GM12878 (cell line): ENCODE results near the gene TMPRSS11A. TPM values are rescaled to one million over a fixed set of nuclear protein-coding genes. Genes with fewer than 3 reads are reported as not detected.

Experiments used
- ATAC-seq: fragments of 200-7000 bp; cut with Tn5 transposase; 3 replicates; pipeline ENCODE4 v1.9.1; 2020; ENCODE audit warnings: mild to moderate bottlenecking, moderate library complexity
- BruUV-seq: library from RNA; stranded (reverse); fragments of 400-500 nt; replicated peaks from 2 replicates; lab custom pipeline; 2021; lab: Mats Ljungman, UMichigan
- CTCF ChIA-PET: fragments of 300-600 bp; sonication (Branson Sonifier 250); formaldehyde crosslinking; extraction: SDS; loops from one replicate; lab custom pipeline; 2021; ENCODE audit warnings: inconsistent platforms; lab: Yijun Ruan, JAX
- POLR2A ChIA-PET: fragments of 350-600 bp; formaldehyde crosslinking; extraction: SDS; loops from one replicate; lab custom pipeline; 2021; ENCODE audit warnings: inconsistent platforms; lab: Charles Lee
- RAD21 ChIA-PET: fragments of 300-600 bp; sonication (Branson Sonifier 250); formaldehyde crosslinking; loops from one replicate; lab custom pipeline; 2023; ENCODE audit warnings: antibody characterized with exemption; ENCODE audit not compliant: unreplicated experiment; lab: Charles Lee
- SMC1A ChIA-PET: fragments of 300-600 bp; sonication (Branson Sonifier 250); formaldehyde crosslinking; loops from one replicate; lab custom pipeline; 2023; ENCODE audit not compliant: unreplicated experiment, uncharacterized antibody; lab: Charles Lee
- DNase-seq: peaks from one replicate; pipeline ENCODE4 v3.0.0-alpha.2; 2011; ENCODE audit warnings: low read depth, low spot score
- FAIRE-seq: peaks from 3 replicates; lab custom pipeline; 2011; peaks lifted over from hg19 to GRCh38; lab: Jason Lieb, UNC
- H2AFZ ChIP-seq: 2 replicates; pipeline ENCODE4 v1.6.0; 2011; ENCODE audit warnings: low read depth, low read length, control low read depth; ENCODE audit not compliant: control insufficient read depth
- H3K27ac ChIP-seq: 2 replicates; pipeline ENCODE4 v1.5.1; 2011; ENCODE audit warnings: control low read depth; ENCODE audit not compliant: control insufficient read depth, insufficient read depth
- H3K27me3 ChIP-seq, 2 experiments: replicated peaks in 1 of 2; 2 replicates each; pipeline versions ENCODE4 v1.6.0 to v1.6.1; 2011; ENCODE audit warnings: low read length in 1 of 2; ENCODE audit not compliant: control insufficient read depth in 2 of 2, insufficient read depth in 2 of 2
- H3K36me3 ChIP-seq, 2 experiments: 2 replicates each; pipeline ENCODE4 v1.5.1; 2011; ENCODE audit warnings: low read length in 1 of 2; ENCODE audit not compliant: control insufficient read depth in 2 of 2, insufficient read depth in 2 of 2
- H3K4me1 ChIP-seq: 2 replicates; pipeline ENCODE4 v1.6.1; 2011; ENCODE audit warnings: mild to moderate bottlenecking, low read length, moderate library complexity, mixed read lengths; ENCODE audit not compliant: control insufficient read depth, insufficient read depth
- H3K4me2 ChIP-seq: 2 replicates; pipeline ENCODE4 v1.6.0; 2011; ENCODE audit warnings: control low read depth; ENCODE audit not compliant: control insufficient read depth, insufficient read depth
- H3K4me3 ChIP-seq: fragments of 200-600 bp; sonication (generic); 2 replicates; pipeline ENCODE4 v1.5.1; 2016
- H3K79me2 ChIP-seq: 2 replicates; pipeline ENCODE4 v1.6.0; 2011; ENCODE audit warnings: low read length; ENCODE audit not compliant: control insufficient read depth, insufficient read depth
- H3K9ac ChIP-seq: 2 replicates; pipeline ENCODE4 v1.8.0; 2011; ENCODE audit warnings: low read length, control low read depth, mixed read lengths; ENCODE audit not compliant: control insufficient read depth, insufficient read depth
- H3K9me3 ChIP-seq: replicated peaks from 3 replicates; pipeline ENCODE4 v1.5.1; 2011; ENCODE audit warnings: mild to moderate bottlenecking, low read length; ENCODE audit not compliant: control insufficient read depth, insufficient read depth
- H4K20me1 ChIP-seq: 2 replicates; pipeline ENCODE4 v1.6.0; 2011; ENCODE audit not compliant: control insufficient read depth, insufficient read depth
- E2F4 ChIP-seq: IDR thresholded peaks from 2 replicates; pipeline ENCODE4 v1.6.1; 2012; ENCODE audit warnings: low read depth, low read length, improper control_type of control experiment
- MTA2 ChIP-seq: fragments of 450-650 bp; IDR thresholded peaks from 2 replicates; pipeline ENCODE4 v1.6.1; 2016; ENCODE audit warnings: low read depth, mild to moderate bottlenecking, moderate library complexity
- PKNOX1 ChIP-seq: fragments of 450-650 bp; IDR thresholded peaks from 2 replicates; pipeline ENCODE4 v1.6.1; 2016; ENCODE audit warnings: mild to moderate bottlenecking
- WGBS: methylation state at CpG from one replicate; pipeline ENCODE4 v1.1.6; 2016; ENCODE audit warnings: low lambda C conversion rate; ENCODE audit not compliant: insufficient replicate concordance, insufficient coverage; ENCODE audit errors: missing lambda C conversion rate; 5-methylcytosine and 5-hydroxymethylcytosine counted together
- in situ Hi-C: fragments of 300-500 bp; cut with MboI; formaldehyde crosslinking; loops from 9 replicates; pipeline ENCODE4 v1.14.3; 2018; ENCODE audit warnings: mixed read lengths
- intact Hi-C: fragments of 100-400 bp; cut with micrococcal nuclease; formaldehyde crosslinking; loops from one replicate; pipeline ENCODE4 v1.14.2; 2022; ENCODE audit not compliant: unreplicated experiment
- polyA plus RNA-seq, 11 experiments: library from polyadenylated mRNA; depleted of rRNA in 4 of 11; unstranded in 6 of 11; stranded (reverse) in 5 of 11; fragments of >200 nt; fragmentation: Nextera tagmentation in 4 of 11; fragmentation: Illumina TruSeq in 1 of 11; extraction: Ambion mirVana in 4 of 11; extraction: Trizol in 1 of 11; gene quantifications; 1 replicate in 1 of 11; 2 replicates in 10 of 11; pipeline versions ENCODE4 v1.2.1 to v1.2.3, GENCODE V29; 2011 to 2016; ENCODE audit warnings: inconsistent platforms in 2 of 11, missing spikeins in 2 of 11, low read depth in 1 of 11
- total RNA-seq, 4 experiments: library from RNA; depleted of rRNA in 3 of 4; stranded (reverse); fragments of >200 nt in 3 of 4; fragmentation: Illumina TruSeq in 1 of 4; extraction: Trizol in 1 of 4; gene quantifications; 2 replicates each; pipeline versions ENCODE4 v1.2.1 to v1.2.3, GENCODE V29; 2013 to 2021

Gene TMPRSS11A
- total and polyA plus RNA-seq, 10 of the 15 experiments (the other 5 are each of a cell fraction or from before 2014, with no cell fraction given) = 0.02 TPM; not detected in 9

- TF ChIP-seq PKNOX1 = peak; percentile 46
- no peak for TF ChIP-seq E2F4
- 0 out of 2 replicates have a peak, but pooled peaks have one; percentile 16 for TF ChIP-seq MTA2
- ChIA-PET SMC1A (interaction anchor here (1.2 to 1.4 kb wide), 2 partner anchors 14 to 47 kb away, joined by 3 to 5 read pairs; partner anchors contain the start of gene TMPRSS11D), POLR2A (no interaction called here), CTCF (interaction anchor here (1.0 to 1.3 kb wide), 3 partner anchors 41 to 323 kb away, joined by 3 to 5 read pairs (median 3); no protein-coding TSS in a partner anchor), RAD21 (no interaction called here)
- Histone ChIP-seq H3K9ac (no peak overlapping the region), H3K4me2 (no peak overlapping the region), H3K27me3 (no peaks in the 10 kb centered on the region), H3K4me1 (no peaks in the 10 kb centered on the region), H3K79me2 (no peaks in the 10 kb centered on the region), H3K27ac (no peak overlapping the region), H4K20me1 (no peaks in the 10 kb centered on the region), H3K4me3 (no peak overlapping the region), H2AFZ (no peak overlapping the region), H3K36me3 (no peaks in the 10 kb centered on the region), H3K9me3 (no peaks in the 10 kb centered on the region)
- BruUV-seq = no TSS peak
- DNase-seq = no peak
- no peak for FAIRE-seq
- intact Hi-C loops = loop anchor here (5.0 kb wide), 1 partner anchor 308 kb away; no protein-coding TSS in a partner anchor
- in situ Hi-C loops = no loop called here
- WGBS = 12% methylated on average over 4 of the region's 4 CpGs
- ATAC-seq = no peak
Measured at GRCh38 chr4:67869580-67870190, 93.6 kb downstream of the TMPRSS11A start.
